ENCODE data around the gene CLEC2A. TPM values are rescaled to one million over a fixed set of nuclear protein-coding genes. Genes with fewer than 3 reads are reported as not detected.
"Not testable (repeated sequence)": the region's sequence is repeated elsewhere in the genome, so short reads cannot be mapped to it uniquely, and the experiment has no call there.

Gene CLEC2A
- total and polyA plus RNA-seq, 2 donors: 0.11 TPM; not detected in 1

DNA sequence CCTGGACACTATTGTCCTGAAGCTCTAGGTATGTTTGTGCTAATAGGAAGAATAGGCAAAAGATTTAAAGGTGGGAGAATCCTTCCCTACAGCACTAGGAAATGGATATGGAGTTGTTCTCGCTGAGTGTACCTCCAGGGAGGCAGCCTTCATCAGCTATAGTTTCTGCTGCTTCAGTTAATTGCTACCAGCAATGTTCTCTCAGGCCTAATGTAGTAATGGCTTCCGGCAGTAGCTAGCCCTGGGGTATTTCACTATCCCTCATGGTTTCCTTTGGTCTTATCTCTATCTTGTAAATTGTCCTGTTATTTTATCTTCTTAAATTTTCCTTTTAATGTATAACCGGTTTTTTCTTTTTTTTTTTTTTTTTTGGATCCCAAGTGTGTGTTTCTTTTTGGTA lies 29.7 kb upstream of the CLEC2A start:
- no peak for DNase-seq (ENCODE audit: low read depth in 6 of 9, low spot score in 9 of 9)
- H3K4me3 ChIP-seq (ENCODE audit: low read length in 2 of 2): no peak overlapping the region
- H3K4me1 ChIP-seq (ENCODE audit: control insufficient read depth in 2 of 2, insufficient read depth in 2 of 2, low read length in 2 of 2): peaks cover 0 to 10% of the 10 kb centered on the region in 2 donors
- no peaks in the 10 kb centered on the region for H3K9me3 ChIP-seq (ENCODE audit: control insufficient read depth in 2 of 2, insufficient read depth in 1 of 2, low read length in 1 of 2)
- 88% methylated on average over 3 of the region's 3 CpGs for WGBS
- no peaks in the 10 kb centered on the region for H3K36me3 ChIP-seq (ENCODE audit: control insufficient read depth in 2 of 2, insufficient read depth in 2 of 2, low read length in 1 of 2)
- H3K27ac ChIP-seq (ENCODE audit: low read depth in 1 of 2, low read length in 1 of 2): no peak overlapping the region
- no peaks in the 10 kb centered on the region for H3K27me3 ChIP-seq (ENCODE audit: control insufficient read depth in 2 of 2, insufficient read depth in 1 of 2, low read length in 1 of 2)

DNA sequence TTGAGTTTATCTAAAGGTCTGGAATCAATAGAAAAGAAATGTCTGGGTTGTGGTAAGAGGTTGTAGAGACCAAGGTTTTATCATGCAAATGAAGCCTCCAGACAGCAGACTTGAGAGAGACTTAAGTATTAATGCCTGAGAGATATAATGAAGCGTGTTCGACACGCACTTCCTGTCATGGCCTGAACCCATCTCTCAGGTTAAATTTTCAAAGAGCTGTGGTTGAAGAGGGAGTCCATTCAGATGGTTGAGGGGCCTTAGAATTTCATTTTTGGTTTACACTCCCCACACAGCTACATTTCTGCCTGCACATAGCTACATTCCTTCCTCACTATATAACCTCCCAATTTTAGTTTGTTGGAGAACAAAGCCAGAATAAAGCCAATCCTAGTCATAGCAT lies 28.9 kb upstream of the CLEC2A start:
- H3K4me1 ChIP-seq (ENCODE audit: control insufficient read depth in 2 of 2, insufficient read depth in 2 of 2, low read length in 2 of 2): peaks cover 0 to 10% of the 10 kb centered on the region in 2 donors
- no peaks in the 10 kb centered on the region for H3K36me3 ChIP-seq (ENCODE audit: control insufficient read depth in 2 of 2, insufficient read depth in 2 of 2, low read length in 1 of 2)
- H3K9me3 ChIP-seq (ENCODE audit: control insufficient read depth in 2 of 2, insufficient read depth in 1 of 2, low read length in 1 of 2): no peaks in the 10 kb centered on the region
- no peak overlapping the region for H3K27ac ChIP-seq (ENCODE audit: low read depth in 1 of 2, low read length in 1 of 2)
- WGBS: 56% methylated on average over 3 of the region's 3 CpGs
- no peaks in the 10 kb centered on the region for H3K27me3 ChIP-seq (ENCODE audit: control insufficient read depth in 2 of 2, insufficient read depth in 1 of 2, low read length in 1 of 2)
- peak in 1 of 9 donors; percentile 27 for DNase-seq (ENCODE audit: low read depth in 6 of 9, low spot score in 9 of 9)
- H3K4me3 ChIP-seq (ENCODE audit: low read length in 2 of 2): no peak overlapping the region

DNA sequence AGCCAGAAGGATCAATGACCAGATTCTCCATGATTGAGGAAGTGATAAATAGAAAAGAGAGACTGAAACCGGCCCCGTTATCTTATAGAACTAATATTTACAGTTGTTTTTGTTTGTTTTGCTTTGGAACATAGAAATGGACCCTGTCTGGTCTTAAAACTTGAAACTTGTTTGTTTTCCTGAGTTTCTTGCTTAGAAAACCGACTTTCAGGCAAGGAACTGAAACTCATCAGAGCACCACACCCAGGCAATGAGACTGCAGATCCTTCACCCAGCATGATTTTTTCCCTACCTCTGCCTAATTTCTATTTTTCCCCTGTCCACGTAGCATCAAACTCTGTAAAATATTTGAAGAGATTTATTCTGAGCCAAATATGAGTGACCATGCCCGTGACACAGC lies 28.4 kb upstream of the CLEC2A start:
- no peak for DNase-seq (ENCODE audit: low read depth in 6 of 9, low spot score in 9 of 9)
- 79% methylated on average over 5 of the region's 5 CpGs for WGBS
- H3K36me3 ChIP-seq (ENCODE audit: control insufficient read depth in 2 of 2, insufficient read depth in 2 of 2, low read length in 1 of 2): no peaks in the 10 kb centered on the region
- peaks cover 0 to 10% of the 10 kb centered on the region in 2 donors for H3K4me1 ChIP-seq (ENCODE audit: control insufficient read depth in 2 of 2, insufficient read depth in 2 of 2, low read length in 2 of 2)
- H3K9me3 ChIP-seq (ENCODE audit: control insufficient read depth in 2 of 2, insufficient read depth in 1 of 2, low read length in 1 of 2): no peaks in the 10 kb centered on the region
- H3K27ac ChIP-seq (ENCODE audit: low read depth in 1 of 2, low read length in 1 of 2): no peak overlapping the region
- no peak overlapping the region for H3K4me3 ChIP-seq (ENCODE audit: low read length in 2 of 2)
- no peaks in the 10 kb centered on the region for H3K27me3 ChIP-seq (ENCODE audit: control insufficient read depth in 2 of 2, insufficient read depth in 1 of 2, low read length in 1 of 2)

DNA sequence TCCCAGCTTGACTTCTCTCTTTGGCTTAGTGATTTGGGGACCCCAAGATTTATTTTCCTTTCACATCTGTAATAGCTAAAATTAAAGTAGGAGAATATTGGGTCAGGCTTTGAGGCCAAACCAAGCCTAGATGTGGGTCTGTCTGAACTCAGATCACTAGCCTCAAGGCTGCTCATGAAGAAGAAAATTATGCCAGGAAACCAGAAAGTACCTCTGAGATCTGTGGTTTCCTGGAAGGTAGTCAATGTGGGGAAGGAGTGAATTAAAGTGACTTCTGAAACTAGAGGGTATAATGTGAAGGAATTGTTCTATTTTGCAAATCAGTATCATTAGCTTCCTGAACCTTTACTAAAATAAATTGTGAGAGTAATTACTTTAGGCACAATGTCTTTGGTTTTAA lies 25.7 kb upstream of the CLEC2A start:
- H3K27ac ChIP-seq (ENCODE audit: low read depth in 1 of 2, low read length in 1 of 2): no peak overlapping the region
- no peaks in the 10 kb centered on the region for H3K36me3 ChIP-seq (ENCODE audit: control insufficient read depth in 2 of 2, insufficient read depth in 2 of 2, low read length in 1 of 2)
- DNase-seq (ENCODE audit: low read depth in 6 of 9, low spot score in 9 of 9): peak in 1 of 9 donors; percentile 40
- no peaks in the 10 kb centered on the region for H3K9me3 ChIP-seq (ENCODE audit: control insufficient read depth in 2 of 2, insufficient read depth in 1 of 2, low read length in 1 of 2)
- H3K27me3 ChIP-seq (ENCODE audit: control insufficient read depth in 2 of 2, insufficient read depth in 1 of 2, low read length in 1 of 2): no peaks in the 10 kb centered on the region
- no peak overlapping the region for H3K4me3 ChIP-seq (ENCODE audit: low read length in 2 of 2)
- peaks cover 0 to 10% of the 10 kb centered on the region in 2 donors for H3K4me1 ChIP-seq (ENCODE audit: control insufficient read depth in 2 of 2, insufficient read depth in 2 of 2, low read length in 2 of 2)

DNA sequence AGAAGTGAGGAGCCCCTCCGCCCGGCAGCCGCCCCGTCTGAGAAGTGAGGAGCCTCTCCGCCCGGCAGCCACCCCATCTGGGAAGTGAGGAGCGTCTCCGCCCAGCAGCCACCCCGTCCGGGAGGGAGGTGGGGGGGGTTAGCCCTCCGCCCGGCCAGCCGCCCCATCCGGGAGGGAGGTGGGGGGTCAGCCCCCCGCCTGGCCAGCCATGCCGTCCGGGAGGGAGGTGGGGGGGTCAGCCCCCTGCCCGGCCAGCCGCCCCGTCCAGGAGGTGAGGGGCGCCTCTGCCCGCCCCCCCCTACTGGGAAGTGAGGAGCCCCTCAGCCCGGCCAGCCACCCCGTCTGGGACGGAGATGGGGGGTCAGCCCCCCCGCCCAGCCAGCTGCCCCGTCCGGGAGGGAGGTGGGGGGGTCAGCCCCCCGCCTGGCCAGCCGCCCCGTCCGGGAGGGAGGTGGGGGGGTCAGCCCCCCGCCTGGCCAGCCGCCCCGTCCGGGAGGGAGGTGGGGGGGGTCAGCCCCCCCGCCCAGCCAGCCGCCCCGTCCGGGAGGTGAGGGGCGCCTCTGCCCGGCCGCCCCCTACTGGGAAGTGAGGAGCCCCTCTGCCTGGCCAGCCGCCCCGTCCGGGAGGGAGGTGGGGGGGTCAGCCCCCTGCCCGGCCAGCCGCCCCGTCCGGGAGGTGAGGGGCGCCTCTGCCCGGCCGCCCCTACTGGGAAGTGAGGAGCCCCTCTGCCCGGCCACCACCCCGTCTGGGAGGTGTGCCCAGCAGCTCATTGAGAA lies 21.0 kb upstream of the CLEC2A start:
- not testable (repeated sequence) for DNase-seq (ENCODE audit: low read depth in 6 of 9, low spot score in 9 of 9); H3K9me3 ChIP-seq (ENCODE audit: control insufficient read depth in 2 of 2, insufficient read depth in 1 of 2, low read length in 1 of 2); H3K27ac ChIP-seq (ENCODE audit: low read depth in 1 of 2, low read length in 1 of 2); H3K27me3 ChIP-seq (ENCODE audit: control insufficient read depth in 2 of 2, insufficient read depth in 1 of 2, low read length in 1 of 2); H3K36me3 ChIP-seq (ENCODE audit: control insufficient read depth in 2 of 2, insufficient read depth in 2 of 2, low read length in 1 of 2); H3K4me3 ChIP-seq (ENCODE audit: low read length in 2 of 2)
- 95% methylated on average over 27 of the region's 55 CpGs for WGBS
- peaks cover 10 to 17% of the 10 kb centered on the region in 2 donors for H3K4me1 ChIP-seq (ENCODE audit: control insufficient read depth in 2 of 2, insufficient read depth in 2 of 2, low read length in 2 of 2)

DNA sequence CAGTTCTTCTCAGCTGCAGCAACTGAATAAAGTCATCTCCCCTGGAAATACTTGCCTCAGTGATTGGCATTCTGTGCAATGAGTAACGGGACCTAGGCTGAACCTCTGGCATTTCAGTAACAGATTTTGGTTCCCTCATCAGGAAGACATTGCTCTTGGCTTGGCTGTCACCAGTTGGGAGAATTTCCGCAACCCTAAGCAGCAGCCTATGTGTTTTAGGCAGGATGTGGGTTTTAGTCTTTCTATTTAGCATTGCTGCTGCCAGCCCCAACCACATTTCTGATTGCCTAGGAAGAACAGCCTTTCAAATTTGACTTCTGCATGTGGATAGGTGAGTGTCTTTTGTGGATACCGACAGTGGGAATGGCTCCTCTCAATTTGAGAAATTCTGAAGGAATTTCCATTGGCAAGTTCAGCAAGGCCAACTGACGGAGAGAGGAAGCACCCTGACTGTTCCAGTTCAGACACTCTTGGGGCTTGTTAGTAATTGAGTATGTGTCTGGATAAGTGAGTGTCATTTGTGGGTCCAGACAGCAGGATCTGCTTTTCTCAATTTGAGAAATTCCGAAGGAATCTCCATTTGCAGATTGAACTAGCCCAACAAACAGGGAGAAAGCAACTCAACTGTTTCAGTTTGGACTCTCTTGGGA lies 19.0 kb upstream of the CLEC2A start:
- DNase-seq (ENCODE audit: low read depth in 6 of 9, low spot score in 9 of 9): peak in 8 of 9 donors; percentile 27 to 86 (median 59)
- 35% methylated on average over 5 of the region's 5 CpGs for WGBS

DNA sequence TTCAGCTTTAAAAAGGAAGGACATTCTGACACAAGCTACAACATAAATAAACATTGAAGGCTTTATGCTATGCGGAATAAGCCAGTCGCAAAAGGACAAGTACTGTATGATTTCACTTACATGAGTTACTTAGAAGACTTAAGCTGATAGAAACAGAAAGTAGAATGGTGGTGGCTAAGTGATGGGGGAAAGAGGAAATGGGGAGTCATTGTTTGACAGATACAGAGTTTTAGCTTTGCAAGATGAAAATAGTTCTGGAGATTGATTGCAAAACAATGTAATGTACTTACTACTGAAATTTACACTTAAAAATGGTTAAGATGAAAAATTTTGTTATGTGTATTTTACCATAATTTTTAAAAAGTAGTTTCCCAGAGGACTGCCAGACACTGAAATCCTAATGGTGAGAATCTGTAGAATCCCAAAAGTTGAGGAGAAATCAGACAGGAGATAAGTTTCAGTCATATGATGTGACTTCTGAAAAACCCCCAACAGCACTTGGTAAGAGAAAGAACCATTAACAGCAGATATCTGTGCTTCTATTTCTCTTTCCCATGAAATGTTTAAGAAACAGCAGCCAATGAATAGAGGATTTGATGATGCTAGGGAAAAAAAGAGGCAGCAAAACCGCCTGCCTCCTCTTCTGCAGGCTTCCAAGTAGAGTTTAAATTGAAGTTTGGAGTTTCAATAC lies 16.6 kb upstream of the CLEC2A start:
- no peaks in the 10 kb centered on the region for H3K36me3 ChIP-seq (ENCODE audit: control insufficient read depth in 2 of 2, insufficient read depth in 2 of 2, low read length in 1 of 2)
- H3K9me3 ChIP-seq (ENCODE audit: control insufficient read depth in 2 of 2, insufficient read depth in 1 of 2, low read length in 1 of 2): no peaks in the 10 kb centered on the region
- WGBS: 54% methylated on average over 3 of the region's 3 CpGs
- peak in 2 of 9 donors; percentile 36 to 64 for DNase-seq (ENCODE audit: low read depth in 6 of 9, low spot score in 9 of 9)
- no peak overlapping the region for H3K27ac ChIP-seq (ENCODE audit: low read depth in 1 of 2, low read length in 1 of 2)
- H3K4me3 ChIP-seq (ENCODE audit: low read length in 2 of 2): no peak overlapping the region
- H3K27me3 ChIP-seq (ENCODE audit: control insufficient read depth in 2 of 2, insufficient read depth in 1 of 2, low read length in 1 of 2): no peaks in the 10 kb centered on the region
- peaks cover 10 to 16% of the 10 kb centered on the region in 2 donors for H3K4me1 ChIP-seq (ENCODE audit: control insufficient read depth in 2 of 2, insufficient read depth in 2 of 2, low read length in 2 of 2)

More for the DNA sequence above, 19.0 kb upstream of the CLEC2A start:
- Histone ChIP-seq H3K27me3 (ENCODE audit: control insufficient read depth in 2 of 2, insufficient read depth in 1 of 2, low read length in 1 of 2) (no peaks in the 10 kb centered on the region), H3K9me3 (ENCODE audit: control insufficient read depth in 2 of 2, insufficient read depth in 1 of 2, low read length in 1 of 2) (no peaks in the 10 kb centered on the region), H3K36me3 (ENCODE audit: control insufficient read depth in 2 of 2, insufficient read depth in 2 of 2, low read length in 1 of 2) (no peaks in the 10 kb centered on the region), H3K4me3 (ENCODE audit: low read length in 2 of 2) (no peak overlapping the region), H3K27ac (ENCODE audit: low read depth in 1 of 2, low read length in 1 of 2) (peak overlapping the region; percentile 40 to 49), H3K4me1 (ENCODE audit: control insufficient read depth in 2 of 2, insufficient read depth in 2 of 2, low read length in 2 of 2) (peaks cover 10 to 16% of the 10 kb centered on the region in 2 donors)

DNA sequence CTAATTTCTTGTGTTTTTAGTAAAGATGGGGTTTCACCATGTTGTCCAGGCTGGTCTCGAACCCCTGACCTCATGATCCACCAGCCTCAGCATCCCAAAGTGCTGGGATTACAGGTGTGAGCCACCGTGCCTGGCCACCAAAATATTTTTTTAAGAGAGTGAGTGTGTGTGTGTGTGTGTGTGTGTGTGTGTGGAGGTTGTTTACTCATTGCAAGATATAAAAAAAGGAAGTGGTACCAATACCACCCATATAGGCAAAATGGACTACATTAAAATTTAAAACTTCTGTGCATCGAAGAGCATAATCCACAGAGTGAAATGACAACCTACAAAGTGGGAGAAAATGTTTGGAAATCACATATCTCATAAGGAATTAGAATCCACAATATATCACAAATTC lies 15.5 kb upstream of the CLEC2A start:
- Histone ChIP-seq H3K9me3 (ENCODE audit: control insufficient read depth in 2 of 2, insufficient read depth in 1 of 2, low read length in 1 of 2) (peaks cover 0 to 1% of the 10 kb centered on the region in 2 donors), H3K36me3 (ENCODE audit: control insufficient read depth in 2 of 2, insufficient read depth in 2 of 2, low read length in 1 of 2) (no peaks in the 10 kb centered on the region), H3K4me1 (ENCODE audit: control insufficient read depth in 2 of 2, insufficient read depth in 2 of 2, low read length in 2 of 2) (peaks cover 10 to 19% of the 10 kb centered on the region in 2 donors), H3K27ac (ENCODE audit: low read depth in 1 of 2, low read length in 1 of 2) (no peak overlapping the region), H3K4me3 (ENCODE audit: low read length in 2 of 2) (no peak overlapping the region), H3K27me3 (ENCODE audit: control insufficient read depth in 2 of 2, insufficient read depth in 1 of 2, low read length in 1 of 2) (no peaks in the 10 kb centered on the region)
- WGBS: 86% methylated on average over 3 of the region's 3 CpGs
- no peak for DNase-seq (ENCODE audit: low read depth in 6 of 9, low spot score in 9 of 9)

DNA sequence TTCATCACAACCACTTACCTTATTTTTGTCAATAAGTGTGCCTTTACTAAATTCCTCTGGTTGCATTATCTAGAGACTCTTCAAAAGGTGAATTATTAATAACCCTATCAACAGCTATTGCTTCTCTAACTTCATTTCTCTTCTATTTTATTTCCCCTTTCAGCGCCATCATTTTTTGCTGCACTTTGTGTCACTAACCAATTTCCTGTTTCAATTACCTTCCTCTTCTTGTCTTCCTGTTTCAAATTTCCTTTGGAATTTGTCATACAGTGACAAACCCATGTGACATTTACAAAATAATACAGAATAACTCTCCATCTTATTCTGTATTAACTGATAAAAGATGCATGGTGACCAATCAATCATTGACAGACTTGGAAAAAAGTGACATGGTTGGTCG lies 12.2 kb upstream of the CLEC2A start:
- Histone ChIP-seq H3K27ac (ENCODE audit: low read depth in 1 of 2, low read length in 1 of 2) (no peak overlapping the region), H3K36me3 (ENCODE audit: control insufficient read depth in 2 of 2, insufficient read depth in 2 of 2, low read length in 1 of 2) (no peaks in the 10 kb centered on the region), H3K27me3 (ENCODE audit: control insufficient read depth in 2 of 2, insufficient read depth in 1 of 2, low read length in 1 of 2) (no peaks in the 10 kb centered on the region), H3K4me3 (ENCODE audit: low read length in 2 of 2) (no peak overlapping the region), H3K9me3 (ENCODE audit: control insufficient read depth in 2 of 2, insufficient read depth in 1 of 2, low read length in 1 of 2) (peaks cover 0 to 1% of the 10 kb centered on the region in 2 donors), H3K4me1 (ENCODE audit: control insufficient read depth in 2 of 2, insufficient read depth in 2 of 2, low read length in 2 of 2) (peaks cover 0 to 3% of the 10 kb centered on the region in 2 donors)
- no peak for DNase-seq (ENCODE audit: low read depth in 6 of 9, low spot score in 9 of 9)
- WGBS: 56% methylated on average over 2 of the region's 2 CpGs

Data from thymus (tissue), 11 donors.